WERI-Rb-1 (cell line): Measurements from ENCODE around the gene VDR.

Experiments used
- DNase-seq: peaks from one replicate; pipeline ENCODE4 v3.0.0-alpha.2; 2020
- H3K27ac ChIP-seq: fragments of 250-450 bp; sonication (Bioruptor Pico); 2 replicates; pipeline ENCODE4 v1.5.1; 2020; ENCODE audit warnings: mild to moderate bottlenecking, moderate library complexity
- H3K27me3 ChIP-seq: fragments of 250-450 bp; sonication (Bioruptor Pico); 2 replicates; pipeline ENCODE4 v1.5.1; 2021; ENCODE audit warnings: mild to moderate bottlenecking, low read depth, moderate library complexity; ENCODE audit not compliant: insufficient read depth, severe bottlenecking
- H3K36me3 ChIP-seq: fragments of 250-450 bp; sonication (Bioruptor Pico); 2 replicates; pipeline ENCODE4 v1.5.1; 2020; ENCODE audit warnings: mild to moderate bottlenecking, moderate library complexity
- H3K4me3 ChIP-seq: 2 replicates; pipeline ENCODE4 v1.5.1; 2011; ENCODE audit warnings: low read depth, mild to moderate bottlenecking, control low read depth, low read length
- H3K9me3 ChIP-seq: fragments of 250-450 bp; sonication (Bioruptor Pico); 2 replicates; pipeline ENCODE4 v1.5.1; 2021; ENCODE audit warnings: mild to moderate bottlenecking, moderate library complexity; ENCODE audit not compliant: severe bottlenecking
- TF ChIP-seq, protein P1 (sequence below): IDR thresholded peaks from 2 replicates; pipeline ENCODE4 v1.5.1; 2011; ENCODE audit warnings: low read depth, mild to moderate bottlenecking, control low read depth, inconsistent platforms, low read length

Gene VDR

DNA sequence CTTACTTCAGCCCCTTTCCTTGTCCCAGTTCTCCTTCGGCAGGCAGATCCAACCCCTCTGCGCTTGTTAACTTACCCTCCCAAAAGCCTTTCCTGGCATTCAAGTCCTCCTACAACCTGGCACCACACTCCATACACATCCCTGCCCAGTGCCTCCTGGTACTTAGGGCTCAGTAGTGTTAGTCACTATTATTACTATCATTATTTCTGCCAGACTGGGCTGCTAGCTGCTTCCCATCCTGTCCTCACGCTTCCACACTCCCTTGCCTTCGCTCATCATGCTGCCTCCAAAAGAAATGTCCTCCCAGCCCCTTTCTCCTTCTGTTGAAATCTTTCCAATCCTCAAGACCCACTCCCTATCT is 83.5 kb downstream of the VDR start:
- no peak overlapping the region for H3K27ac ChIP-seq
- TF ChIP-seq, protein P1, sequence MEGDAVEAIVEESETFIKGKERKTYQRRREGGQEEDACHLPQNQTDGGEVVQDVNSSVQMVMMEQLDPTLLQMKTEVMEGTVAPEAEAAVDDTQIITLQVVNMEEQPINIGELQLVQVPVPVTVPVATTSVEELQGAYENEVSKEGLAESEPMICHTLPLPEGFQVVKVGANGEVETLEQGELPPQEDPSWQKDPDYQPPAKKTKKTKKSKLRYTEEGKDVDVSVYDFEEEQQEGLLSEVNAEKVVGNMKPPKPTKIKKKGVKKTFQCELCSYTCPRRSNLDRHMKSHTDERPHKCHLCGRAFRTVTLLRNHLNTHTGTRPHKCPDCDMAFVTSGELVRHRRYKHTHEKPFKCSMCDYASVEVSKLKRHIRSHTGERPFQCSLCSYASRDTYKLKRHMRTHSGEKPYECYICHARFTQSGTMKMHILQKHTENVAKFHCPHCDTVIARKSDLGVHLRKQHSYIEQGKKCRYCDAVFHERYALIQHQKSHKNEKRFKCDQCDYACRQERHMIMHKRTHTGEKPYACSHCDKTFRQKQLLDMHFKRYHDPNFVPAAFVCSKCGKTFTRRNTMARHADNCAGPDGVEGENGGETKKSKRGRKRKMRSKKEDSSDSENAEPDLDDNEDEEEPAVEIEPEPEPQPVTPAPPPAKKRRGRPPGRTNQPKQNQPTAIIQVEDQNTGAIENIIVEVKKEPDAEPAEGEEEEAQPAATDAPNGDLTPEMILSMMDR: no peak
- H3K9me3 ChIP-seq: no peaks in the 10 kb centered on the region
- H3K36me3 ChIP-seq: 0 out of 2 replicates have a peak, but pooled peaks cover 4% of the 10 kb centered on the region
- no peaks in the 10 kb centered on the region for H3K27me3 ChIP-seq
- no peak overlapping the region for H3K4me3 ChIP-seq
- no peak for DNase-seq

DNA sequence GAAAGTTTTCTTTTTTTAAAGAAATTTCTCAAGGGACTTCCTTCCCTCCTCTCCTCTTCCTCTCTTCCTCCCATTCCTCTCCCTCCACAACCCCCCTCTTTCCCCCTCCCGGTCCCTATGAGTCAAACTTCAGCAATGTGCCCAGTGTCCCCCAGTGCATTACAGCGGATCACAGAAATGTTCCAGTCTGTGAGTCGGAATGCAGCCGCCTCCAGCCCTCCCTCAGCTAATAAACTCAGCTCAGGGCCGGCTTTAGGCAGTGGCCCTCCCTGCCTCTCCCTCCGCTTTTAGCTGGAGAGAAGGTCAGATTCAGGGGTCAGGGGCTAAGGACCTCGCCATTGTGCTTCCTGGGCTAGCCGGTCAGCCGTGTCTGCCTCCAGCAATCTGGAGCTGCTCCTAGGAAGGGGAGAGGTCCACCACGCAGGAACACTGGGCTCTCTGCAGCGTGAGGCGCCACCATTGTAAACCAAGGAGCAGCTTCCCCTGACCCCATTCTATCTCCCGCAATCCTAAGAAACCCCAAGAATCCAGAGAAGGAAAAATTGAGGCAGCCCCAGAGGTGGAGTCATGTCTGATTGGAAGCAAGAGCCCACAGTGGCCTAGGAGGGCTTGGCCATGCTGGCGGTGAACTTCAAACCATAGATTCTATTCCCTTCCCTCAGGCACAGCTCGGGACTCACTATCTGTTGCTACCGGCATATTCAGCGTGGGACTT is 84.0 kb downstream of the VDR start:
- Histone ChIP-seq H3K9me3 (no peaks in the 10 kb centered on the region), H3K36me3 (0 out of 2 replicates have a peak, but pooled peaks cover 4% of the 10 kb centered on the region), H3K27me3 (no peaks in the 10 kb centered on the region), H3K4me3 (peak overlapping the region; percentile 63), H3K27ac (peak overlapping the region; percentile 77; the same call in 1 of the 2 replicates)
- TF ChIP-seq, protein P1: no peak
- DNase-seq: no peak

DNA sequence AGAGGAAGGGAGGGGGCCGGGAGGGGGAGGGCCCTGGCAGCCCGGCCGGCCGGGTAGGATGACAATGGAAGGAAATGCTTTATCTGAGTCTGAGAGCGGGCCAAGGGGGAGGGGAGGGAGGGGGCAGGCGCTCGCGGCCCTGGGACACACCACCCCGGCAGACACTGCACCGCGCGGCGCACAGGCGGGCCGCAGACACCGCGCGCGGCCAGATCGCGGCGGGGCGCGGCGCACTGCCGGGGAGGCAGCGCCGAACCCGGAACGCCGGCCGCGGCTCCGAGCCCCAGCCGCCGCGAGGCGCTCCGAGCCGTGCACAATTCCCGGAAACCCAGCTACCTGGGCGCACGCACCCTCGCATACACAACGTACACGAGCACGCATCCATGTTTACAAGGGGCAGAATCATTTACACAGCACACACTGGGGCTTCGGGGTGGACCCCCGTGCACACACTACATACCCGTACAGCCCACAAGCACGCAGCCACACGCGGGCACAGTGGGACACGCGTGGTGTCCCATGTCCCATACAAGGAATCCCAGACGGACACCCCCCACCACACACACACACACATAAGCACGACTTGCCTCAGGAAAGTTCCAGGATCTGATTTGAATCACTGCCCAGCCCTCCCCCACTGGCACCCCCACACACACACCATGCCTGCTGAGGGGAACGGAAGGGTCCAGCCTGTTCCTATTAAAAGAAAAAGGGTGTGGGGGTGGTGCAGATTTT is 84.7 kb downstream of the VDR start, which contains the start of gene HDAC7:
HDAC7 (minus strand) TSS at position 8 of the 735 bp plus-strand sequence. CDS start 118 bp downstream, outside the sequence.
- Histone ChIP-seq H3K27ac (peak within 1 kb of the TSS; percentile 77), H3K27me3 (no peaks in the 10 kb centered on the region), H3K9me3 (no peaks in the 10 kb centered on the region), H3K4me3 (peak within 1 kb of the TSS; percentile 63), H3K36me3 (0 out of 2 replicates have a peak, but pooled peaks cover 4% of the 10 kb centered on the region)
- DNase-seq: peak; percentile 77
- TF ChIP-seq, protein P1: no peak

DNA sequence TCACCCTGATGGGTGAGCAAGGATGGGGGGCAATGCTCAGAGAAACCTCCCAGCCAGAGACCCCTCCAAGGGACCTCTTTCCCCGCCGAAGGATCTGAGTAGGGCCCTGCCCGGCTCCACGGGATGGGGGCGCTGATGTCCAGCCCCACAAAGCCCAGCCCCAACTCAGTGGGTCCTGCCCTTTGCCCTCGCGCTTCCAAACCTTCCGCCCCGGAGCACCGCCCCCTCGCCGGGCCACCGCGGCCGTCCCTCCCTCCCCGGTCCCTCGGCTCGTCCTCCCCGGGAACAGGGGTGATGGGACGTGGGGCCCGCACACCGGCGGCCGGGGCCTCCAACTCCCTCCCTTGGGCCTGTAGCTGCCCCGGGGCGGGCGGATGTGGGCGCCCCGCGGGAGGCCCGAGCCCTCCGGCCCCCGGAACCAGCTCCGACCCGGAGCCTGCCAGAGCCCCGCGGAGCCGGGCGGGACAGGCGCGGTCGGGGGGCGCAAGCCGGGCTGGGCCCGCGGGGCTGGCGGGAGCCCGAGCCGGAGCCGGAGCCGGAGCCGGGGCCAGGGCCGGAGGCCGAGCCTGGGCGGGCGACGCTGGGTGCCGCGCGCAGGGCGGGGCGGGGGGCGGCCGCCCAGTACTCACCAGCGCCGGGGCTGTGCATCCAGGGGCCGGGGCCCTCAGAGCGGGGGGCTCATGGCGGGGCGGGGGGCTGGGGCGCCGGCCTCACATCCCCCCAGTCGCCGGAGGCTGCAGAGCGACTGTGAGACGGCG is 85.5 kb downstream of the VDR start:
- peak overlapping the region; percentile 77 for H3K27ac ChIP-seq
- peak overlapping the region; percentile 63 for H3K4me3 ChIP-seq
- DNase-seq: peak; percentile 56
- H3K36me3 ChIP-seq: 0 out of 2 replicates have a peak, but pooled peaks cover 4% of the 10 kb centered on the region
- no peaks in the 10 kb centered on the region for H3K9me3 ChIP-seq
- H3K27me3 ChIP-seq: no peaks in the 10 kb centered on the region
- TF ChIP-seq, protein P1: peak; percentile 61

DNA sequence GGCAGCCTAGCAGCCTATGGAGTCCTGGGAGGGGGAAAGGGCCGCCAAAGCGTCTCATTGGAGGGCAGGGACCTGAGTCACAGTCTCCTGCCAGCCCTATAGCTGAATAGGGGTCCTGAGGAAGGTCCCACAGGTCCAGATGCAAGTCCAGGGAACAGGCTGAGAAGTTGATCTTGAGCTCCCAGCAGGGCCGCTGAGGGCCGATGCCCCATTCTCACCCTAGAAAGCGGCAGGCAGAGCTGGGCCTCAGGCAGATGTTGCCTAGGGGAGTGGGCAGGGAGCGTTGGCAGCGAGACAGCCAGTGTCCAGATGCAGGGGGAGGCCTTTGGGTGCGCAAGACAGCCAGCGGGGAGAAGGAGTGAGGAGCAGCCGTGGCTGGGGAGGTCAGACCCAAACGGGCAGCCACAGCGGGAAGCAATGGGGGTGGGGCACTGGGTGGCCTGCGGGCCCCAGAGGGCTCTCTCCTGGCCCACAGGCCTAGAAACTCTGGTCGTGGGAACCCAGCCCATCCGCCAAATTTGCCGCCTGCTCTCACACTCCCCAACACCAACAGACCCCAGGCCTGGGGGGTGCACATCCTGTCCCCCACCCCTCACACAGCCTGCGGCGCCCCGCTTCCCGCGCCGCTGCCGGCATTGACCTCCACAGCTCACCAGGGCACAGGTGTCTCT is 86.2 kb downstream of the VDR start:
- H3K27me3 ChIP-seq: no peaks in the 10 kb centered on the region
- peak overlapping the region; percentile 63 for H3K4me3 ChIP-seq
- DNase-seq: no peak

More for the DNA sequence above, 86.2 kb downstream of the VDR start:
- no peak overlapping the region for H3K27ac ChIP-seq
- H3K36me3 ChIP-seq: 0 out of 2 replicates have a peak, but pooled peaks cover 4% of the 10 kb centered on the region
- H3K9me3 ChIP-seq: no peaks in the 10 kb centered on the region
- TF ChIP-seq, protein P1: no peak
